Measurements from ENCODE around the gene GJC1. TPM values are rescaled to one million over a fixed set of nuclear protein-coding genes. Genes with fewer than 3 reads are reported as not detected.

Gene GJC1
- total and polyA plus RNA-seq, 2 of the 8 experiments (the other 6 are each of a cell fraction or from before 2014, with no cell fraction given): 29.1 to 154 TPM

DNA sequence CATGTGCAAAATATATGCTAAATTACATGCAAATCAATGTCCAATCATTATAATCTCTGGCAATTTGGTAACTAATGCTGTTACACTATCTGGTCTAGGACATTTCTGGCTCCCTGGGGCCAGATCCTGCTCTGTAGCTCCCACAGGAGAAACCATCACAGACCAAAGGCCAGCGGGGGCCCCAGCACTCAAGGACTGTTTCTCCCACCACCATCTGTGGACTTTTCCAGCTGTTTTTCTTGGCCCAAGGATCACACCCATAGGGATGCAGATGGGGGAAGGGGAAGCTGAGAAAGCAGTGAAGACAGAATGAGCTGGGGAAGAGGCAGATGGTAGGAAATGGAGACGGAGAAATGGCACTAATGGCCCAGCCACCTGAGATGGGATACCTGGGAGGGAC, 17.5 kb upstream of the GJC1 start, which contains the start of gene HIGD1B:
Gene HIGD1B (plus strand): TSS at position 298 of the 400 bp plus-strand sequence. CDS start 270 bp downstream, outside the sequence.
- no peak for TF ChIP-seq TEAD4 (IDR thresholded peaks at IDR 0.05; ENCODE audit: low read depth, low read length)
- TF ChIP-seq, protein P1, sequence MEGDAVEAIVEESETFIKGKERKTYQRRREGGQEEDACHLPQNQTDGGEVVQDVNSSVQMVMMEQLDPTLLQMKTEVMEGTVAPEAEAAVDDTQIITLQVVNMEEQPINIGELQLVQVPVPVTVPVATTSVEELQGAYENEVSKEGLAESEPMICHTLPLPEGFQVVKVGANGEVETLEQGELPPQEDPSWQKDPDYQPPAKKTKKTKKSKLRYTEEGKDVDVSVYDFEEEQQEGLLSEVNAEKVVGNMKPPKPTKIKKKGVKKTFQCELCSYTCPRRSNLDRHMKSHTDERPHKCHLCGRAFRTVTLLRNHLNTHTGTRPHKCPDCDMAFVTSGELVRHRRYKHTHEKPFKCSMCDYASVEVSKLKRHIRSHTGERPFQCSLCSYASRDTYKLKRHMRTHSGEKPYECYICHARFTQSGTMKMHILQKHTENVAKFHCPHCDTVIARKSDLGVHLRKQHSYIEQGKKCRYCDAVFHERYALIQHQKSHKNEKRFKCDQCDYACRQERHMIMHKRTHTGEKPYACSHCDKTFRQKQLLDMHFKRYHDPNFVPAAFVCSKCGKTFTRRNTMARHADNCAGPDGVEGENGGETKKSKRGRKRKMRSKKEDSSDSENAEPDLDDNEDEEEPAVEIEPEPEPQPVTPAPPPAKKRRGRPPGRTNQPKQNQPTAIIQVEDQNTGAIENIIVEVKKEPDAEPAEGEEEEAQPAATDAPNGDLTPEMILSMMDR (IDR thresholded peaks at IDR 0.05; ENCODE audit: control extremely low read depth in 1 of 3, insufficient read depth in 1 of 3, low read depth in 1 of 3, low read length in 3 of 3): no peak
- TF ChIP-seq JUND (IDR thresholded peaks at IDR 0.05; ENCODE audit: low read length): no peak
- TF ChIP-seq CTBP2 (IDR thresholded peaks at IDR 0.05; ENCODE audit: borderline replicate concordance, insufficient read depth, insufficient read length, low read length): no peak
- TF ChIP-seq EGR1 (IDR thresholded peaks at IDR 0.05; ENCODE audit: borderline replicate concordance, low read depth, low read length): no peak
- no peak for TF ChIP-seq GABPA (IDR thresholded peaks at IDR 0.05; ENCODE audit: borderline replicate concordance, insufficient read depth, low read length)
- Histone ChIP-seq H4K5ac (ENCODE audit: insufficient read length, low read depth, low read length) (no peak within 1 kb of the TSS), H2AFZ (ENCODE audit: low read length) (no peak within 1 kb of the TSS), H2AK5ac (ENCODE audit: low read depth, low read length) (no peak within 1 kb of the TSS), H4K8ac (ENCODE audit: extremely low read depth, insufficient read depth, low read length) (no peak within 1 kb of the TSS), H3K56ac (replicated peaks; ENCODE audit: insufficient read length, low read depth, low read length) (no peak within 1 kb of the TSS), H3K4me2 (ENCODE audit: insufficient read depth in 1 of 2, low read depth in 2 of 2, low read length in 2 of 2) (no peak within 1 kb of the TSS), H2BK20ac (ENCODE audit: low read length) (no peak within 1 kb of the TSS), H3K18ac (ENCODE audit: extremely low read depth, low read length) (no peak within 1 kb of the TSS), H2BK15ac (ENCODE audit: low read length) (no peak within 1 kb of the TSS), H3K4ac (replicated peaks; ENCODE audit: insufficient read length, low read depth, low read length) (no peak within 1 kb of the TSS), H2BK12ac (ENCODE audit: low read depth, low read length) (no peak within 1 kb of the TSS), H3K23ac (ENCODE audit: insufficient read length) (no peak within 1 kb of the TSS), H3K36me3 (ENCODE audit: control insufficient read depth in 2 of 4, insufficient read depth in 4 of 4, low read length in 3 of 4) (peaks cover 6 to 24% (median 20%) of the 10 kb centered on the region in 4 experiments), H3K14ac (ENCODE audit: insufficient read length) (no peak within 1 kb of the TSS), H3K4me3 (ENCODE audit: extremely low read depth in 1 of 4, insufficient read depth in 2 of 4, low read depth in 3 of 4, low read length in 4 of 4) (no peak within 1 kb of the TSS), H2BK5ac (ENCODE audit: low read depth, low read length) (no peak within 1 kb of the TSS), H3K23me2 (ENCODE audit: low read depth, low read length) (no peaks in the 10 kb centered on the region), H3K79me2 (ENCODE audit: control insufficient read depth in 1 of 2, insufficient read depth in 2 of 2, low read length in 2 of 2) (no peaks in the 10 kb centered on the region), H3K79me1 (ENCODE audit: low read depth, low read length) (no peaks in the 10 kb centered on the region), H4K20me1 (replicated peaks in 1 of 2; ENCODE audit: control insufficient read depth in 1 of 2, insufficient read depth in 2 of 2, low read length in 2 of 2) (peaks cover 0 to 1% of the 10 kb centered on the region in 2 experiments), H3K9me3 (ENCODE audit: insufficient read depth in 2 of 2, low read depth in 1 of 2, low read length in 1 of 2) (no peaks in the 10 kb centered on the region), H2BK120ac (replicated peaks; ENCODE audit: low read depth, low read length) (no peak within 1 kb of the TSS), H4K91ac (replicated peaks; ENCODE audit: insufficient read length, low read length) (no peak within 1 kb of the TSS), H3K27me3 (replicated peaks in 1 of 4; ENCODE audit: control insufficient read depth in 3 of 4, extremely low read depth in 1 of 4, insufficient read depth in 3 of 4, low read length in 3 of 4) (no peaks in the 10 kb centered on the region), H3K4me1 (replicated peaks in 1 of 4; ENCODE audit: control insufficient read depth in 3 of 4, insufficient read depth in 4 of 4, low read length in 3 of 4) (peaks cover 6 to 20% (median 9%) of the 10 kb centered on the region in 4 experiments), H3K9ac (replicated peaks in 1 of 4; ENCODE audit: extremely low read depth in 1 of 4, low read depth in 3 of 4, low read length in 3 of 4) (no peak within 1 kb of the TSS), H3K27ac (ENCODE audit: low read depth, low read length) (no peak within 1 kb of the TSS)
- FAIRE-seq (no peak), DNase-seq (ENCODE audit: low read depth in 1 of 2, low spot score in 2 of 2) (no peak)
- POLR2A ChIA-PET (ENCODE audit: partially characterized antibody): interaction anchor here (0.9 to 7.4 kb wide), 13 partner anchors 8 to 88 kb away, joined by 3 to 58 read pairs (median 5); partner anchors contain the start of genes EFTUD2 and GJC1
- CTCF ChIA-PET (ENCODE audit: partially characterized antibody): interaction anchor here (1.2 to 28.4 kb wide), 4 partner anchors 15 to 122 kb away, joined by 3 to 577 read pairs (median 73); no protein-coding TSS in a partner anchor
- 89% methylated on average over 2 of the region's 2 CpGs; no CpG with 5 or more reads in 1 of the 2 experiments for WGBS, 2 experiments (ENCODE audit: extremely low coverage in 1 of 2, insufficient coverage in 1 of 2, insufficient read length in 1 of 2, insufficient replicate concordance in 2 of 2, low coverage in 1 of 2, low lambda C conversion rate in 2 of 2, missing lambda C conversion rate in 1 of 2)

Data from H1 (cell line).